WERI-Rb-1 (cell line): ENCODE results near the gene BRI3.

Experiments
- DNase-seq: peaks from one replicate; pipeline ENCODE4 v3.0.0-alpha.2; 2020
- H3K27ac ChIP-seq: fragments of 250-450 bp; sonication (Bioruptor Pico); 2 replicates; pipeline ENCODE4 v1.5.1; 2020; ENCODE audit warnings: mild to moderate bottlenecking, moderate library complexity
- H3K27me3 ChIP-seq: fragments of 250-450 bp; sonication (Bioruptor Pico); 2 replicates; pipeline ENCODE4 v1.5.1; 2021; ENCODE audit warnings: mild to moderate bottlenecking, low read depth, moderate library complexity; ENCODE audit not compliant: insufficient read depth, severe bottlenecking
- H3K36me3 ChIP-seq: fragments of 250-450 bp; sonication (Bioruptor Pico); 2 replicates; pipeline ENCODE4 v1.5.1; 2020; ENCODE audit warnings: mild to moderate bottlenecking, moderate library complexity
- H3K4me3 ChIP-seq: 2 replicates; pipeline ENCODE4 v1.5.1; 2011; ENCODE audit warnings: low read depth, mild to moderate bottlenecking, control low read depth, low read length
- H3K9me3 ChIP-seq: fragments of 250-450 bp; sonication (Bioruptor Pico); 2 replicates; pipeline ENCODE4 v1.5.1; 2021; ENCODE audit warnings: mild to moderate bottlenecking, moderate library complexity; ENCODE audit not compliant: severe bottlenecking
- CTCF ChIP-seq: IDR thresholded peaks from 2 replicates; pipeline ENCODE4 v1.5.1; 2011; ENCODE audit warnings: low read depth, mild to moderate bottlenecking, control low read depth, inconsistent platforms, low read length

Gene BRI3

DNA sequence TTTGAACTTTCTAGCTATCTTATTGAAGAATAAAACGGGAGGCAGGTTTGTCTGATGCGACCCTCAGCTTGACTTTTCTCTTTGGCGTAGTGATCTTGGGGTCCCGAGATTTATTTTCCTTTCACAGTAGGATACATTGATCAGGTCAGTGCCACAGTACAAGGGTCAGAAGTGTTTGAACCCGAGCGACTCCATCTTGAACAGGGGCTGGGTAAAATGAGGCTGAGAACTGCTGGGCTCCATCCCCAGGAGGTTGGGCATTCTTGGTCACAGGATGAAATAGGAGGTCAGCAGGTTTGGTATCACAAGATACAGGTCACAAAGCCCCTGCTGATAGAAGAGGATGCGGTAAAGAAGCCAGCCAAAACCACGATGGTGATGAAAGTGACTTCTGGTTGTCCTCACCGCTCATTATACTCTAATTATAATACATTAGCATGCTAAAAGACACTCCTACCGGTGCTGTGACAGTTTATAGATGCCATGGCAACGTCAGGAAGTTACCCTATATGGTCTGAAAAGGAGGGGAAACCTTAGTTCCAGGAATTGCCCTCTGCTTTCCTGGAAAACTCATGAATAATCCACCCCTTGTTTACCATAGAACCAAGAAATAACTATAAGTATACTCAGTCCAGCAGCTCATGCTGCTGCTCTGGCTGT is 26.4 kb upstream of the BRI3 start:
- no peak for DNase-seq
- H3K27me3 ChIP-seq, result no peaks in the 10 kb centered on the region
- no peak overlapping the region for H3K4me3 ChIP-seq
- H3K27ac ChIP-seq, result no peak overlapping the region
- H3K9me3 ChIP-seq, result no peaks in the 10 kb centered on the region
- H3K36me3 ChIP-seq, result peaks cover 23% of the 10 kb centered on the region
- no peak for TF ChIP-seq CTCF

DNA sequence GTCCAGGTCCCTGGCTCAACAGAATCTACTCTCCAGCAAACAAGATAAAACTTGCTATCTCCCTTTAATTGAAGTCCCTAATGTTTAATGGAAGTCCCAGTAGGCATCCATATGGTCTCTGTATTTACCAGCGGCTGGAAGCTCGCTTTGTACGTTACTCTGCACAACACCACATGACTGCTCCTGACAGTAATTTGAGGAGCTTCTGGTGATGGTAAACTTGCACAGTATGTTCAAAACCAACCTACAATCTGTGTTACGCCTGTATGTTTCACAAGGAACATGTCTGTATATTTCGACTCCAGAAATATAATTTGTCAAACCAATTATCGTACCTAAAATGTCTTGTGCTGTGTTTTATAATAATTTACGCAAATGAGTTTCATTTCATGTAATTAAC is 25.1 kb upstream of the BRI3 start:
- TF ChIP-seq CTCF, result no peak
- Histone ChIP-seq H3K27me3 (no peaks in the 10 kb centered on the region), H3K4me3 (no peak overlapping the region), H3K27ac (no peak overlapping the region), H3K36me3 (peaks cover 27% of the 10 kb centered on the region), H3K9me3 (peaks cover 3% of the 10 kb centered on the region)
- no peak for DNase-seq

DNA sequence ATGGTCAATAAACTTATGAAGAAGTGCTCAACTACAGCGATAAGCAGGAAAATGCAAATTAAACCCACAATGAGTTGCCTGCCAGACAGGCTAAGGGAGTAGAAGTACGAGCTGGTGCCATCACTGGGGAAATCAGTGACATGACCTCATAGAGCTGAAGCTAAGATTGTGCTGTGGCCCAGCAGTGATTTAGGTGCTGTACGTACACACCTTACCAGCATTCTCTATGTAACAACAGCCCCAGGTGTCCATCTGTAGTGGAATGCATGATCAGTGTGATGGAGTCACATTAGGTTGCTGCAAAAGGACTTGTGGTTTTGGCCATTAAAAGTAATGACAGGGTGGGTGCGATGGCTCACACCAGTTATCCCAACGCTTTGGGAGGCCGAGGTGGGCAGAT is 23.8 kb upstream of the BRI3 start:
- TF ChIP-seq CTCF, result no peak
- H3K9me3 ChIP-seq, result peaks cover 5% of the 10 kb centered on the region
- no peaks in the 10 kb centered on the region for H3K27me3 ChIP-seq
- H3K27ac ChIP-seq, result no peak overlapping the region
- peaks cover 32% of the 10 kb centered on the region for H3K36me3 ChIP-seq
- DNase-seq, result no peak
- no peak overlapping the region for H3K4me3 ChIP-seq

- Histone ChIP-seq H3K27me3 (no peaks in the 10 kb centered on the region), H3K27ac (no peak overlapping the region), H3K4me3 (no peak overlapping the region), H3K9me3 (peaks cover 5% of the 10 kb centered on the region), H3K36me3 (peaks cover 14% of the 10 kb centered on the region; the same call in 1 of the 2 replicates)
- TF ChIP-seq CTCF, result no peak
- DNase-seq, result no peak
Measured at GRCh38 chr7:98265841-98266271, 15.6 kb upstream of the BRI3 start.

DNA sequence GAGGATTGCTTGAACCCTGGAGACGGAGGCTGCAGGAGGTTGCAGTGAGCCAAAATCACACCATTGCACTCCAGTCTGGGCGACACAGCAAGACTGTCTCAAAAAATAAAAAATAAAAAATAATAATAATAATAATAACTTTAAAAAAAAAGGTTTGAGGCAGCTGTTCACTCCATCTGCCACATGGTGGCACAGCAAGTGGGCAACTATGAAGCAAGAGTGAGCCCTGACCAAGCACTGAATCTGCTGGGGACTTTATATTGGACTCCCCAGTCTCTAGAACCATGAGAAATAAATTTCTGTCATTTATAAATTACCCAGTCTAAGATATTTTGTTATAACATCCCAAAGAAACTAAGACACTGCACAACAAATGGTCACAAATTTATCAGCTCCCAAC is 14.6 kb upstream of the BRI3 start:
- Histone ChIP-seq H3K36me3 (peaks cover 9% of the 10 kb centered on the region; the same call in 1 of the 2 replicates), H3K4me3 (no peak overlapping the region), H3K27me3 (no peaks in the 10 kb centered on the region), H3K9me3 (no peaks in the 10 kb centered on the region), H3K27ac (no peak overlapping the region)
- peak; percentile 23; the same call in 1 of the 2 replicates for TF ChIP-seq CTCF
- DNase-seq, result no peak

GRCh38 chr7:98267303-98267702 is 14.2 kb upstream of the BRI3 start:
- Histone ChIP-seq H3K36me3 (peaks cover 5% of the 10 kb centered on the region; the same call in 1 of the 2 replicates), H3K4me3 (no peak overlapping the region), H3K27ac (no peak overlapping the region), H3K27me3 (no peaks in the 10 kb centered on the region), H3K9me3 (no peaks in the 10 kb centered on the region)
- no peak for DNase-seq
- TF ChIP-seq CTCF, result no peak
